Measurements from ENCODE around the gene KIF16B. TPM values are rescaled to one million over a fixed set of nuclear protein-coding genes. Genes with fewer than 3 reads are reported as not detected.

The KIF16B gene
- total RNA-seq, 1 experiment from 2014 or later: 7.0 TPM

- H4K20me1 ChIP-seq (ENCODE audit: insufficient read depth): no peaks in the 10 kb centered on the region
- ChIA-PET POLR2A (no interaction called here), RAD21 (ENCODE audit: low non-redundant PET in 1 of 2, low total read pairs in 2 of 2, uncharacterized antibody in 2 of 2, unreplicated experiment in 2 of 2) (no interaction called here), CTCF (no interaction called here)
- BruUV-seq (replicated peaks): no TSS peak
- no peak overlapping the region for H3K4me2 ChIP-seq (ENCODE audit: low read length)
- H3K4me3 ChIP-seq (replicated peaks in 1 of 2; ENCODE audit: low read depth in 1 of 2, low read length in 2 of 2): no peak overlapping the region
- H3K9ac ChIP-seq (ENCODE audit: low read length): no peak overlapping the region
- H3K9me3 ChIP-seq (ENCODE audit: control insufficient read depth in 1 of 2, insufficient read depth in 1 of 2, low read depth in 1 of 2, low read length in 2 of 2): no peaks in the 10 kb centered on the region
- no peak overlapping the region for H2AFZ ChIP-seq (ENCODE audit: low read depth, low read length, poor library complexity, severe bottlenecking)
- TF ChIP-seq POLR2AphosphoS5 (IDR thresholded peaks at IDR 0.05; ENCODE audit: low read depth, low read length) (no peak), FOSL1 (IDR thresholded peaks at IDR 0.05; ENCODE audit: low read depth) (no peak), JUND (IDR thresholded peaks at IDR 0.05) (no peak), SRF (IDR thresholded peaks at IDR 0.05; ENCODE audit: low read depth) (no peak), EGR1 (IDR thresholded peaks at IDR 0.05; ENCODE audit: low read depth) (no peak), MAX (IDR thresholded peaks at IDR 0.05) (no peak), RAD21 (IDR thresholded peaks at IDR 0.05; ENCODE audit: low read depth) (no peak), REST (IDR thresholded peaks at IDR 0.05; ENCODE audit: low read depth) (no peak), ATF3 (IDR thresholded peaks at IDR 0.05) (no peak), ZNF274 (IDR thresholded peaks at IDR 0.05; ENCODE audit: low read depth, low read length) (no peak), CBX3 (IDR thresholded peaks at IDR 0.05; ENCODE audit: low read depth) (no peak)
- no peak for ATAC-seq
- H3K27me3 ChIP-seq (ENCODE audit: insufficient read depth, low read length): peaks cover 16% of the 10 kb centered on the region; the same call in 1 of the 2 replicates
- H3K9me2 ChIP-seq (ENCODE audit: insufficient read depth): no peaks in the 10 kb centered on the region
- intact Hi-C loops (cut with micrococcal nuclease): no loop called here
- H3K79me2 ChIP-seq (ENCODE audit: insufficient read depth, low read length): no peaks in the 10 kb centered on the region
- no peaks in the 10 kb centered on the region for H3K36me3 ChIP-seq (ENCODE audit: control insufficient read depth in 1 of 2, insufficient read depth in 2 of 2, low read length in 2 of 2)
- H3K4me1 ChIP-seq (ENCODE audit: control insufficient read depth in 1 of 2, insufficient read depth in 2 of 2, low read length in 2 of 2): no peaks in the 10 kb centered on the region
- no peak for DNase-seq (ENCODE audit: low read depth, low spot score)
- no peak overlapping the region for H3K27ac ChIP-seq (ENCODE audit: low read depth, low read length)
Measured at GRCh38 chr20:16244892-16245291, 328.4 kb downstream of the KIF16B start.
